Large intestine (tissue), 3 donors: ENCODE data around the gene GPR15LG. TPM values are rescaled to one million over a fixed set of nuclear protein-coding genes. Genes with fewer than 3 reads are reported as not detected.

ENCODE experiments used
- DNase-seq, 2 donors: peaks; one replicate each; pipeline versions ENCODE4 v3.0.0 to v3.0.0-alpha.2; 2013
- H3K27ac ChIP-seq: one replicate; pipeline ENCODE4 v1.5.1; 2013; ENCODE audit warnings: low read length
- H3K27me3 ChIP-seq: 2 replicates; pipeline ENCODE4 v1.6.1; 2013; ENCODE audit warnings: low read length; ENCODE audit not compliant: control insufficient read depth, insufficient read depth
- H3K36me3 ChIP-seq: 2 replicates; pipeline ENCODE4 v1.6.1; 2013; ENCODE audit warnings: low read length; ENCODE audit not compliant: control insufficient read depth, insufficient read depth
- H3K4me1 ChIP-seq: one replicate; pipeline ENCODE4 v1.6.1; 2013; ENCODE audit warnings: low read length; ENCODE audit not compliant: control insufficient read depth, insufficient read depth
- H3K4me3 ChIP-seq: one replicate; pipeline ENCODE4 v1.5.1; 2013; ENCODE audit warnings: low read length
- H3K9me3 ChIP-seq: one replicate; pipeline ENCODE4 v1.6.1; 2013; ENCODE audit warnings: mild to moderate bottlenecking, low read depth, low read length, moderate library complexity; ENCODE audit not compliant: control insufficient read depth
- WGBS: methylation state at CpG from one replicate; pipeline ENCODE4 v1.1.5; 2013; ENCODE audit warnings: low lambda C conversion rate; ENCODE audit not compliant: insufficient coverage; 5-methylcytosine and 5-hydroxymethylcytosine counted together
- polyA plus RNA-seq: library from polyadenylated mRNA; unstranded; fragments of 120-200 nt; gene quantifications from one replicate; pipeline ENCODE4 v1.2.1, GENCODE V29; 2013

GPR15LG gene
- polyA plus RNA-seq, 1 donor, result 1.4 TPM

DNA sequence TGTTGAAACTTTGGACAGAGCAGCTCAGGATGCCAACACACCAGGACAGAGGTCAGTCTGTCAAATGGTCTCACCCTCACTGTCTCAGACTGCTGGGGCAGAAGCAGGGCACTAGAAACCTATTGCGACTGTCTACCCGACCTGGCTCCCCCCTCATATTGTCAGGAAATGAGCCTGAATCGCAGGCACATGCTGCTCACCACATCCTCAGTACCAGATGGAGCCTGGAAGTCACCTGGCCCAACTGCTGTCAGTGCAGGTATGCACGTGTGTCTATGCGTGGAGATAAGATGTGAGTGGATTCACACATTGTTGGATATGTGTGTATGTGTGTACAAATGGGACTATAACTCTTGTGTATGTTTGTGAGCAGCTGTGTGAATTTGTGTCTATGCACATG is 17.5 kb downstream of the GPR15LG start:
- Histone ChIP-seq H3K36me3 (no peaks in the 10 kb centered on the region), H3K4me3 (no peak overlapping the region), H3K4me1 (peaks cover 13% of the 10 kb centered on the region), H3K27ac (no peak overlapping the region), H3K9me3 (peaks cover 10% of the 10 kb centered on the region), H3K27me3 (peaks cover 32% of the 10 kb centered on the region)
- no CpG with 5 or more reads among the region's 5 CpGs for WGBS
- DNase-seq, result no peak

DNA sequence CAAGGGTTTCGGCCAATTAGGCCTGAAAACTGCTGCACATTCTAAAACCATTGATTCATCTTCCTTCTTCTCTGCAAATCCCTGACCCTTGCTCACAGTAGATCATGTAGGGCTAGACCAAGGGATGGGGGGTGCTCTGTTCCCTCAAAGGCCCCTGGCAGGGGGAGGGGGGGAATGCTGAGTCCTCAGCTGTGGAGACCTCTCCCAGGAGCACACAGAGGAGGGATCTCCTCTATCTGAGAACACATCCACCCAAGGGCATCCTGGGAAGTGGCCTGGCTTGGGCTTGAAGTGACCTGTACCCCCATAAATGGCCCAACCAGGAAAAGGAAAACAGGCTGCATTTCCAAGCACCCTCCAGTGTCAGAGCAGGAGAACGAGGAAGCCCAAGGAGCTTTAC is 19.7 kb downstream of the GPR15LG start:
- Histone ChIP-seq H3K4me3 (no peak overlapping the region), H3K36me3 (no peaks in the 10 kb centered on the region), H3K27me3 (peaks cover 43% of the 10 kb centered on the region), H3K9me3 (peaks cover 4% of the 10 kb centered on the region), H3K27ac (no peak overlapping the region), H3K4me1 (peaks cover 25% of the 10 kb centered on the region)
- DNase-seq, result no peak
- 100% methylated on average over 1 of the region's 2 CpGs for WGBS

DNA sequence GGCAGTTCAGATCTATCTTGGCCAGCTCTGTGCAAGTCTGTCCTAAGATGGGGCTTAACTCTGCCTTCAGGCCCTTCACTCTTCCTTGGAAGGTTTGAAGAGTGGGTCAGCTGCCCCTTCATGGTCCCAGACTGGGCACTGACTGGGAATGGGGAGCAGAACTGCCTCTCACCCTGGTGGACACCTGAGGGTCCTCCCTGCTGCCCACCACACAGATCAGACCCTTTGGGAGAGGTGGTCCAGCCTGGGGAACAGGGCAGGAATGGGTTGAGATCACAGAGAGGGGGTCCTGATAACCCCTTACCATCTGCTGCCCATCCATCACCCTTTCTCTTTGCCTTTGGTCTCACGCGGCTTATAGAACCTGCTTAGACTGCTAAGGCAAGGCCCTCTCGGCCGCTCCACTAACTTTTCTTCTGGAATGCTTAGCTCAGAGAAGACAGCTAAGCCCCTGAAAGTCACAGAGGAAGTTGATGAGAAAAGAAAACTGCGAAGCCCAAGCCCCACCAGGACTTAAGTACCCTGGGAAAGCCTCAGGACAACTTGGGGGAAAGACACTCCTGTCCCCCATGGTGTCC is 20.3 kb downstream of the GPR15LG start:
- peaks cover 30% of the 10 kb centered on the region for H3K4me1 ChIP-seq
- H3K27ac ChIP-seq, result no peak overlapping the region
- DNase-seq, result peak in 1 of 2 donors; percentile 15
- peaks cover 4% of the 10 kb centered on the region for H3K9me3 ChIP-seq
- H3K4me3 ChIP-seq, result peak overlapping the region; percentile 12
- WGBS, result no CpG with 5 or more reads among the region's 5 CpGs
- peaks cover 43% of the 10 kb centered on the region for H3K27me3 ChIP-seq
- H3K36me3 ChIP-seq, result no peaks in the 10 kb centered on the region

DNA sequence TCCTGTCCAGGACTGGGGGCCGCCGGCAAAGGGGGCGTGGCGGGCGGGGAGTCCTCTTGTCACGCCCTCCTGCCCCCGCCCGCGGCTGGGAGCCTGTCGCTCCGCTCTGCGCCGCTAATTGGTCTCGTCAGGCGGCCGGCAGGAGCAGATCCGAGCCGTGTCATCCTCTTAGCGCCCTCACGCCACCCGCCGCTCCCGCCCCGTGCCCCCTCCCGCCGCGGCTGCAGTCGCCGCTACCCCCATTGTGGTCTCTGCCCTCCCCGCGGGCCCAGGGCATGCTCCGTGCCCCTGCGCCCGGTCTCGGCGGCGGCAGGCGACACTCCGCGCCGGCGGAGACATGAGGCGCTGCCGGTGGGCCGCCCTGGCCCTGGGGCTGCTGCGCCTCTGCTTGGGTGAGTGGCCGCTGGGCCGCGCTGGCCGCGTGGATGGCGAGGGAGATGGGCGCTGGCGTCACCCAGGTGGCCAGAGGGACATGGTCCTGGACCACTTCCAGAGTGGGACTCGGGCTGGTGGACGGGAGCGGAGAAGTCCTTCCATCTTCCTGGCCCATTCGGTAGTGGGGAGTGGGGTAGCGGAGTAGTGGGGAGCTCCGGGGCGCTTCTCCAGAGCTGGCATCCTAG is 20.9 kb downstream of the GPR15LG start, which contains the start of gene CDHR1:
Gene CDHR1 (plus strand): TSS at position 114 of the 620 bp plus-strand sequence. CDS start 224 bp downstream, at position 338.
- peak in 1 of 2 donors; percentile 43 for DNase-seq
- Histone ChIP-seq H3K27me3 (peaks cover 43% of the 10 kb centered on the region), H3K9me3 (peaks cover 4% of the 10 kb centered on the region), H3K4me3 (peak within 1 kb of the TSS; percentile 30), H3K36me3 (no peaks in the 10 kb centered on the region), H3K4me1 (peaks cover 31% of the 10 kb centered on the region), H3K27ac (no peak within 1 kb of the TSS)
- WGBS, result no CpG with 5 or more reads among the region's 61 CpGs

DNA sequence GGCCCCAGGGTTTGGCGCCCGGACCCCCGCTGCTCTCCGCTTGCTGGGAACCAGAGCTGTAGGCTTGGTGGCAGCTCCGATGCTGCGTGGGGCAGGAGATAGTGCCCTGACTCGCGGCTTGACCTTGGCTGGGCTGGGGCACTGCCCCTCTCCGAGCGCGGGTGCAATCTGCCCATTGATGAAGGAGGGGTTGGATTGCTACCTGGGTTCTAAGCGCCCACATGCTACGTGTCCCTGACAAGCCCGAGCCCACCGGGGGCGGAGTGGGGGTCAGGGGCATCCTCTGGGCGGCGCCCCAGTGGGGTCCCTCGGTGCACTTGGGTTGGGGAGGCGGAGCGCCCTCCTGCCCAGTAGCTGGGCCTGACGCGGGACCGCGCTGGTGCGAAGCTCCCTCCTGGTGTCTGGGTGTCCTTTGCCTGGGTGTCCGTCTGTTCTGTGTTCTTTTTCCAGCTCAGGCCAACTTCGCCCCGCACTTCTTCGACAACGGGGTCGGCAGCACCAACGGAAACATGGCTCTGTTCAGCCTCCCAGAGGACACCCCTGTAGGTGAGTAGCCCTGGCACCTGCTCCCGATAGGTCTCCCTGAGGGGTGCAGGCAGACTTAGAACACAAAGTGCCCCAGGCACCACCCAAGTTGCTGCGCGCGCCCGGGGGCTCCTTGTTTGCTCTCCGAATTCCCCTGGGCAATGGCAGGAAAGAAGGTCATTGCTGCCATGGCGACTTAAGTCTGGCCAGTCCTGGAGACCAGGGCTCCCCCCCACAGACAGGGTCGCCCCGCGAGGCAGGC is 21.6 kb downstream of the GPR15LG start:
- WGBS, result no CpG with 5 or more reads among the region's 43 CpGs
- DNase-seq, result peak in 1 of 2 donors; percentile 11
- Histone ChIP-seq H3K9me3 (peaks cover 4% of the 10 kb centered on the region), H3K4me1 (peaks cover 31% of the 10 kb centered on the region), H3K27me3 (peaks cover 43% of the 10 kb centered on the region), H3K27ac (no peak overlapping the region), H3K36me3 (no peaks in the 10 kb centered on the region), H3K4me3 (peak overlapping the region; percentile 30)

DNA sequence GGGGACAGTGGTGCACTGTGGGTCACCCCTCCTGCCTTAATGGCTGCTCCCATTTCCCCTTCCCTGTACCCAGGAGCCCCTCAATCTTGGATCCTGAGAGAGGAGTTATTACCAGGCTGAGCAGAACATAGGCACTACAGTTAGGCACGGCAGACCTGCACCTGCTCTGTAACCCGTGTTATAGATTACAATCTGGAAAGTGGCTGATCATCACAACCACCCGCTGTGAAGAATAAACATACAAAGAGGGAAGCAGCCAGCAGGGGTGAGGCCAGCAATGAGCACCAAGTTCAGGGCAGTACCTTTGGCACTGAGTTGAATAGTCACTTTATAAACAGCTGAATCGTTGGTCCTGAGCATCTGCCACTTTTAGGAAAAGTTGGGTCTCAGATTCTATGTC is 22.5 kb downstream of the GPR15LG start:
- Histone ChIP-seq H3K27ac (no peak overlapping the region), H3K4me3 (no peak overlapping the region), H3K27me3 (peaks cover 43% of the 10 kb centered on the region), H3K9me3 (peaks cover 4% of the 10 kb centered on the region), H3K36me3 (no peaks in the 10 kb centered on the region), H3K4me1 (peaks cover 38% of the 10 kb centered on the region)
- WGBS, result 0% methylated on average over 1 of the region's 4 CpGs
- DNase-seq, result peak in 1 of 2 donors; percentile 41

DNA sequence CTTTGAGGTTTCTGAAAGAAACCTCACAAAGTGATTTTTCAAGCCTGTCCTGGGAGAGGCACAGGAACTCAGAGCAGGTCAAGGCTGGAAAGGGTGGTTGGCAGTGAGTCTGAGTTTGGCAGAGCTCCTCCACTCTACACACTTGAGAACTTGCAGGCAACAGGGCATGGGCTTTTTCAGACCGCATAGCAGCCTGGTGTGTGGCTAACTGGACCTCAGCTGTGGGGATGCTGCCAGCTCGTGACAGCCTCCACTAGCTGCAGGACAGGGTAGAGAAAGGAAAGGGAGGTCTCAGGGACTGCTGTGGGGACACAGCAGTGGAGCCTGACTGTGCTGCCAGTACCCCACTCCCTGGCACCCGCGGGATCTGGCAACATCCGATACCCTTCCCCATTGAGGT is 23.3 kb downstream of the GPR15LG start:
- no peak overlapping the region for H3K4me3 ChIP-seq
- H3K27me3 ChIP-seq, result peaks cover 43% of the 10 kb centered on the region
- H3K4me1 ChIP-seq, result peaks cover 47% of the 10 kb centered on the region
- H3K36me3 ChIP-seq, result no peaks in the 10 kb centered on the region
- DNase-seq, result no peak
- H3K27ac ChIP-seq, result no peak overlapping the region
- WGBS, result no CpG with 5 or more reads among the region's 5 CpGs
- peaks cover 4% of the 10 kb centered on the region for H3K9me3 ChIP-seq

DNA sequence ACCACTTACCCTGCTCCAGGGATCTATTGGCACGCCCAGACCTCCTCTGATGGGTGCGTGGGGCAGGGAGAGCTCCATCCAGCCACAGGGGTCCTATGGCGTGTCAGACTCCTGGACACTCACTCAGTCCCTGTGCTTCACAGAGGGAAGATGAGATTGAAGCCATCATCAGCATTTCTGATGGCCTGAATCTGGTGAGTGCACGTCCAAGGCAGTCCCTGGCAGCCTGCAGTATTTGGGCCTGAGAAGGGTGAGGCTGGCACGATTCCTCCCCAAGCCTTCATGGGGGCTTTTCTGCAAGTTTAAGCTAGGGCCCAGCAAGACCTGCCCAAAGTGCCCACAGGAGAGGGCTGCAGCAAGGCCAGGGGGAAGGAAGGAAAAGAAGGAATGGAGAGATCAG is 24.0 kb downstream of the GPR15LG start:
- no CpG with 5 or more reads among the region's 5 CpGs for WGBS
- no peak overlapping the region for H3K4me3 ChIP-seq
- H3K36me3 ChIP-seq, result no peaks in the 10 kb centered on the region
- H3K9me3 ChIP-seq, result peaks cover 4% of the 10 kb centered on the region
- H3K27ac ChIP-seq, result no peak overlapping the region
- peaks cover 43% of the 10 kb centered on the region for H3K27me3 ChIP-seq
- no peak for DNase-seq
- peaks cover 53% of the 10 kb centered on the region for H3K4me1 ChIP-seq

DNA sequence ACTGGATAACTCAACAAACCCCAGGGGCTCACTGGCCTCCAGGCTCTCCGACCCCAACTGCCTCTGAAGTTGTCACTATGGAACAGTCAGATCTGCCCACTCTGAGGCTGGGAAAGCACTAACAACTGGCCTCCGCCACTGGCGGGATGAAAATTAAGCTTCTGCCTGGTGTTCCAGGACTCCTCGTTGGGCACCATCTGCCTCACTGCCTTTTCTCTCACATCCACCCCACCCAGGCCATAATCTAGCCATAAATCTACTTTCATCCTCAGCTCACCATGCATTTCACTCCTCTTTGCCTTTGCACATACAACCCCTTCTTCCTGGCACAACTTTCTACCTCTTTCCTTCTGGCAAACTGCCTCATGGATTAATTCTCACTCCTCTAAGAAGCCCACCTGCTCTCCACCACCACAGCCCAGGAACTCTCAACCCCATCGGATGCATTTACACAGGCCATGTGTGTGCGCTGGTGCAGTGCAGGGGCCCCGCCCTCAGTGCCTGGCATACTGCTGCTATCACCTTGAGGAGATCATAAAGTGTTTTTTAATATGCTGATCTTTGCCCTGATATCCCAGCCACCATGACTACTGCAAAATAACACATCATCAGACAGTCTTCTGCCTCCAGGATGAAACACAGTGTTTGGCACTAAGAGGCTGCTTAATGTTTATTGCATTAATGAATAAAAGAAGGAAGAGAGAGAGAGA is 24.8 kb downstream of the GPR15LG start:
- Histone ChIP-seq H3K36me3 (no peaks in the 10 kb centered on the region), H3K27ac (peak overlapping the region; percentile 18), H3K27me3 (peaks cover 37% of the 10 kb centered on the region), H3K4me3 (no peak overlapping the region), H3K4me1 (peaks cover 53% of the 10 kb centered on the region), H3K9me3 (peaks cover 4% of the 10 kb centered on the region)
- DNase-seq, result peak in 1 of 2 donors; percentile 22
- WGBS, result no CpG with 5 or more reads among the region's 7 CpGs
